ENCODE measurements around the gene VGF.
A peak's percentile ranks its signal among the peaks of the same experiment; 100 is the strongest.

The VGF gene

DNA sequence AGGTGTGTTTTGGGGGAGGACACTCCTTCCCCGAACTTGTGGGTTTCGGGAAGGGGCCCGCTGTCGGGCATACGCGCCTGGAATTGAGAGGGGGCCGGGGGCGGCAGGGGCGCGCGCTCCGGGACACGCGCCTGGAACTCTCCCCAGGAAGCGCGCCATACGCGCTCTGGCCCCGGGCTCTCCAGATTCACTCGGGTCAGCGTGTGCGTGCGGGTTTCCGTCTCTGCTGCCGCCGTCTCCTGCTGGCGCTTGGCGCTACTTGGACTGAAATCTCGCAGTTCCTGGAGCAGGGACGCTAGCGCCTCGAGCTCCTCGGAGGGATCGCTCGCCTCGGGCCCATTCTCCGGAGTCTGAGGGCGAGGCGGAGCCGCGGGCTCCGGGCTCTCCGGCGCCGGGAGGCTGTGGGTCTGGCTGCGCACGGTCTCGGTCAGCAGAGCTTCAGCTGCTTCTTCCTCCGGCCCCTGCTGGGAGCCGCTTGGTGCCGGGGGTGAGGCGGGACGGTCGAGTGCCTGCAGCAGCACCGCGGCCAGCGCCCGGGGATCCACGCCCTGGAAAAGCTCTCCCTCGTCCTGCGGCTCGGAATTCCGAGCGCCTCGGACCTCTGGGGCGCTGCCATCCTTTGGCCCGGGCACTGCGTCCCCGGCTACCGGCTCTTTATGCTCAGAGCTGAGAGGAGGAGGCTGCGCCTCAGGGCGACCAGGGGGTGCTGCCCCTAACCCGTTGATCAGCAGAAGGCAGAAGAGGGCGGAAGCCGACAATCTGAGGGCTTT, 1.1 kb downstream of the VGF start:
- DNase-seq: peak; percentile 9

DNA sequence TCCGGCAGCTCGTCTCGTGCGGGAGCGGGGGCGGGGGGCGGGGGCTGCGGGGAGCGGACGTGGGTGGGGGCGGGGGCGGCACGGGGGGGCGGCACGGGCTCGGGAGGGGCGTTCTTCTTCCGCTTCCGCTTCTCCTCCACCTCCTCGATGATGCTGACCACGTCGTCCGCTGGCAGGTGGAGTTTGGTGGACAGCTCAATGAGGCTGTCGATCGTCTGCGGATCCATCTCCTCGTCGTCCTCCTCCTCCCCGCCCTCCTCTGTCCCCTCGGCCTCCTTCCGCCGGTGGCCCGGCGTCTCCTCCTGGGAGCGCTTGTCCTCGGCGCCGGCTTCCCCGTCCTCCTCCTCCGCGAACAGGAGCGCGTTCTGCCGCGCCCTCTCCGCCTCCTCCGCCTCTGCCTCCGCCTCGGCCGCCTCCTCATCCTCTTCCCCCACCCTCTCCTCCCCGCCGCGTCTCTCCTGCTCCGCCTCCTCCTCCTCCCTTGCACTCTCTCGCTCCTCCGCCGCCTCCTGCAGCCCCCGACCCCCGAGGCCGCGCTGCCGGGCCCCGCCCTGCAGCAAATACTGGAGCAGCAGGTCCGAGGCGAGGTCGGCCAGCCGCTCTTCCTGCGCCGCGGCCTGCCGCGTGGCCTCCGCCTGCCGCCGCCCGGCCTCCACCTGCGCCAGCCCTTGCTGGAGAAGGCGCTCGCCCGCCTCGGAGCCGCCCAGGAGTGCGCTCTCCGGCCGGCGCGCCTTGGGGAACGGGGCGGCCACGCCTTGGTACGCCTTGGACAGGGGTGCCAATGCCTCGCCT, 1.9 kb downstream of the VGF start:
- peak; percentile 66 for DNase-seq

DNA sequence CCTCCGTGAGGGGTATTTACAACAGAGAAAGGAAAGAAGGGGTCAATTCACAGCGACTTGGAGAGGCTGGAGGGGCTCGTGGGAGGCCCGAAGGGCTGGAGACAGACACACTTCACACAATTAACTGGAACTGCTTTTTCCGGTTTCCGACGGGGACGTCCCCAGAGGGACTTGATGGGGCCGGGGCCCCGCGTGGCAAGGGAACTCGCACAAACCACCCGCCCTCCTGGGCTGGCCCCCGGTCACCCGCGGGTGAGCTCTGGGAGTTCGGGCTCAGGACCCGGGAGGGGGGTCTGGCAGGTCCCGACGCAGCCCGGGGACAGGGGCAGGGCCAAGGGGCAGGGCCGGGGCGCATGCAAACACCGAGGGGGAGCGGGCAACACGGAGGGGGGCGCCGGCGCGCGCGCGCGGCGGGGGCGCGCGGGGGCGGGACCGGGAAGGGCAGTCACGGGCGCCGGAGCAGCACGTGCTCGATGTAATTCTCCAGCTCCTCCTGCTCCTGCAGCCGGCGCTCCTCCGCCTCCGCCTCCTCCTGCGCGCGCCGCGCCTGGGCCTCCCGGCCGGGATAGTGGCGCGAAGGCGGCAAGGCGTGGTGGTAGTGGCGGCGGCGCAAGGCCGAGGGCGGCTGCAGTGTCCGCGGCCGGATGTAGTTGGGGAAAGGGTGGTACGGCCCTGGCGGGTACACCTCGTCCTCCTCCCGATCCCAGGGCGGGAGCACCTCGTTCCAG, 2.7 kb downstream of the VGF start:
- peak; percentile 63 for DNase-seq

DNA sequence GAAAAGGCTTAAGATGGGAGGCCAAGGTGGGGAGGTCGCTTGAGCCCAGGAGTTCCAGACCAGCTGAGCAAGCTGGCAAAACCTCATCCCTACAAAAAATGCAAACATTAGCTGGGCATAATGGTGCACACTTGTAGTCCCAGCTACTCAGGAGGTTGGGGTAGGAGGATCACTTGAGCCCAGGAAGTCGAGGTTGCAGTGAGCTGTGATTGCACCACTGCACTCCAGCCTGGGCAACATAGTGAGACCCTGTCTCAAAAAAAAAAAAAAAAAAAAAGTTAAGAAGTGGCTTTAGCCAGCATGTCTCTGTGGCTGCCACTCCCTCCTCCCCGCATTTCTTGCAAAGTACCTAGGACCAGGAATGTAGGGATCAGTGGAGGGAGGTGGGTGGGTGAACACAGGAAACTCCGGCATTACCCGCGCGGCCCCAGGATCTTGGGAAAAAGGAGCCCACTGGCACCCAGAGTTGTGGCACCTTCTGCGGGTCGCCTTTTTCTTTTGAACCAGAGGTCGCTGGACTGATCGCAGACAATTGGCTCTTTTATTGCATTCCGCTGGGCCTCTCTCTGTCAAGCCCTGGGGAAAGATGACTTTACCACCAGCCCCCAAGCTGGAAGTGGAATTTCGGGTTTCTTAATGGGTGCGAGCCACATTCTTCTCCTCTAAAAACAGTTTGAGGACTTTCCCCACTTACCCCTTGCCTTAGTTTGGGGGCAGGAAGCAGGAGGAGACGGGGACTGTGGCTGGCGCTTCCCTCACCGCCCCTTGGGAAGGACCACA, 3.5 kb downstream of the VGF start:
- no peak for DNase-seq

DNA sequence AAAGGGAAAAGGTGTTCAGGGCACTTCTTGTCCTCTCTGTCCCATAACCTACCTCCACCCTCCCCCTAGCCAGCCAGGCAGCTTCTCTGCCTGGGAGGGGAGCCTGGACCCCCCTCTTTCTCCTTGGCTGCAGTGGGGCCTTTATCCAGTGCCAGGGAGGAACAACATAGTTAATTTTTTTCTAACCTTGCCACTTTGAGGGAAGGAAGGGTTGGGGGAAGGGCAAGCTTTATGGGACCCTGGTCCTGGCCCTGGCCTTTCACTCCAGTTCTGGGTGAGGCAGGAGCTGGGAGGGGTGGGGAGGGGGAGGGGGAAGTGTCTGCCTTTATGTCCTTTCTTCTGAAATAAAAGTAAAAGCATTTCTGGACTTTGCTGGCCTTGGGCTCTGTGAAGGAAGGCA, 4.5 kb downstream of the VGF start:
- no peak for DNase-seq

DNA sequence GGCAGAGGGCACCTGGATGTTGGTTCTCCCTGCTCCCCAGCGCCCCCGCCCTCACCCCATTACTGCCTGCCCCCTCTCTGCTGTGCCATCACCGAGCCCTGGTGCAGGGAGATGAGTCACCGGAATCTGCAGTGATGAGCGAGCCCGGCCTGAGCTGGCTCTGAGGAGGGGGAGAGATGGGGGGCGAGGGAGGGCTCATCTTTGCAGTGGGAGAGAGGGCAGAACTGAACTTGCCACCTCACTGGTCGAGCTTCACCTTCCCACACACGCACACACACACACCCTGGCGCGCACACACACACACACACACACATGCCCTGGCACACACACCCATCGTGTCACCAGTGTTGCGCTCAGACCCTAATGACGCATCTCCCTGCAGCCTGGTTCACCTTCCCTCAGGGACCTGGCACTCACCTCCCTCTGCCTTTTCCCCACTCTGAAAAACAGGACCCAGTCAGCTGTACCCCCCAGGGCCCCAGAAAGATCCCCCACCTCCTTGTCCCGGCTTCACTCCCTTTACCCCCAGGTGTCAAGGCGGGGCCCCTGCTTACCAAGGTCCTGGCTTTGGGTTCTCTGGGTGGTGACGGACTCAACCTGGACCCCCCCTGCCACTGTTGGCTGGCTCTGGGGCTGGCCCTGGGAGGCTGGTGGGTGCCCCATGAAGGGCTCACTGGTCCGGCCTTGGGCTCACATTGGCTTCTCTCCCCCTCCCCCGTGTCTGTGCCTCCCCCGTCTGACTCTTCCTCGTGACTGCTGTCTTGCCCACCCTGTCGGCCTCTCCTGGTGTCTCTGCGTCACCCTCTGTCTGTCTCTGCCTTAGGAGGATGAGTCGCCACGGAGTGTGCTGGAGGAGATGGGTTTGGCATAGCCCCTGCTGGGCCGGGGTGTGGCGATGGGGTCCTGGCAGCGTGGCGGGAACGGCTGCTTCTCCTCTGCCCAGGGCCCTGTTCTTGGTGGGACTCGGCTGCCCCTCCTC, 5.4 kb downstream of the VGF start:
- DNase-seq: no peak

DNA sequence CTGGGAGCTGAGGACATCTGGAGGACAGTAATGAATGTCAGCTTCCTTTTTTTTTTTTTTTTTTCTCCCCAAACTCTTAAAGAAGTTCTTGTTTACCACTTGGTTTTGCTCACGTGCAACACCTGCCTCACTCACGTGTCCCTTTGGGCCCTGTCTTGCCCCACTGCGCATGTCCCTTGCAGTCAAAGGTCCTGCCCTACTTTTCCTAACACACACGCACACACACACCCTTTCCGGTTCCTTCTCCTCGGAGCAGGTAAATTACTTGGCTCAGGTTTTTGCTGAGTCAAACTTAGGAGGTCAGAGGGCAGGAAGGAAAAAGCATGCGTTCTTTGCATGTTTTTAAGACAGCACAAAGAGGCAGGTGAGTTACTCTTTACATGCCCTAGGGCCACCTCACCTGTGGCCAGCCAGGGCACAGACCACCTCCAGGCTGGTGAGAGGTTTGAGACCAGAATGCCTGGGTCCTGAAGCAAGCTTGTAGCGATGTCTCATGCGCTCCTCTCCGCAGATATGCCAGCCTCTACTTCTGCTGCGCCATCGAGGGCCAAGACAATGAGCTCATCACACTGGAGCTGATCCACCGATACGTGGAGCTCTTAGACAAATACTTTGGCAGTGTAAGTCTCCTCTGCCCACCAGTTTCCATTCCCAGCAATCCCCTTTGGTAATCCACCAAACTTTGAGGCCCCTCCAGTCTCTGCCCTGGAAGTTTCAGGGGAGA, 8.3 kb downstream of the VGF start:
- DNase-seq: no peak

DNA sequence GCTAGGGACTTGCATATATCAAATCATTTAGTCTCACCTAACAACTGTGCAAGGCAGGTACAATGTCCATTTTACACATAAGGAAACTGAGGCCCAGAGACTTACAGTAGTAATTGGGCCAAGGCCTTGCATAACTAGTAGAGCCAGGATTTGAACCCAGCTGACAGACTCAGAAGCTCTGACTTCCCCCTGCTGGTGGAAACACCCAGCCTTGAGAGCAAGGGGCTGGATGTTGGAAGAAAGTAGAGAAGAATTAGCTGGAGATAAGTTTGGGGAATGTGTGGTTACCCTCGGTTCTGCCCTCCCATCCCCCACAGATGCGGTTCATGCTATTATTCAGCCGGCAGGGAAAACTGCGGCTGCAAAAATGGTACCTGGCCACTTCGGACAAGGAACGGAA, 9.1 kb downstream of the VGF start:
- no peak for DNase-seq

DNA sequence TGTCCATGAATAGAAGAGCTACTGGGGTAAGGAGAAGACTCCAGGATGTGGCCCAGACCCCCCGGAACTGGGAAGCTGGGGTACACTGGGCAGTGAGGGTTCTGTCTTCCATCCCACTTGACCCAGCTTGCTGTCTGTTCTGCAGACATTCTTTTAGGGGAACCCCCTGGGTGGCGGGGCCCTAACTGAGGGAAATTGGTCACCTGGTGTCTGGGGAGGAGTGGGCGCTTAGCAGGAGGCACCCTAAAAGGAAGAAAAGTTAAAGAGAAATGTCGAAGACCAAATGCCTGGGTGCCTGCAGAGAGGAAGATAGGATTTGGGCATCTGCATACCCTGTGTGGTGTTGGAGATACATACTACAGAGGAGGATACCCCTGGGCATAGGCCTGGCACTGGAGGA, 10.1 kb downstream of the VGF start:
- no peak for DNase-seq

DNA sequence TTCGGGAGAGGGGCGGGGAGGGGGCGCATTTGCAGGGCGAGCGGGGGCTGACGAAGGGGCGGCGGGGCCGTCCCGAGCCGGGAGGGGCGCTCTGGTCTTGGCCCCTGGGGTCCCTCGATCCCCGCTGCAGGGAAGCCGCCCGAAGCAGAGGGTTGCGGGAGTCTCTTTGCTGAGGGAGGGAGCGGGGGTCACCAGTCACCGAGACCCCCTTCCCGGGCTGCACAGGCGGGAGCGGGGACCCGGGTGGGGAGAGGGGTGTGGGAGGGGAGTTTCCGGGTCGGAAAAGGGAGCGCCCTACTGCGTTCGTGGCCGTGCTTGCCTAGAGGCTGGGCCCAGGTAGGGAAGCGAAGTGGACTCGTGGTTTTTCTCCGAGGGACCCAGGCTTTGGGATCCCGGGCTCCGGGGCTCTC, 10.7 kb downstream of the VGF start:
- DNase-seq: no peak

DNA sequence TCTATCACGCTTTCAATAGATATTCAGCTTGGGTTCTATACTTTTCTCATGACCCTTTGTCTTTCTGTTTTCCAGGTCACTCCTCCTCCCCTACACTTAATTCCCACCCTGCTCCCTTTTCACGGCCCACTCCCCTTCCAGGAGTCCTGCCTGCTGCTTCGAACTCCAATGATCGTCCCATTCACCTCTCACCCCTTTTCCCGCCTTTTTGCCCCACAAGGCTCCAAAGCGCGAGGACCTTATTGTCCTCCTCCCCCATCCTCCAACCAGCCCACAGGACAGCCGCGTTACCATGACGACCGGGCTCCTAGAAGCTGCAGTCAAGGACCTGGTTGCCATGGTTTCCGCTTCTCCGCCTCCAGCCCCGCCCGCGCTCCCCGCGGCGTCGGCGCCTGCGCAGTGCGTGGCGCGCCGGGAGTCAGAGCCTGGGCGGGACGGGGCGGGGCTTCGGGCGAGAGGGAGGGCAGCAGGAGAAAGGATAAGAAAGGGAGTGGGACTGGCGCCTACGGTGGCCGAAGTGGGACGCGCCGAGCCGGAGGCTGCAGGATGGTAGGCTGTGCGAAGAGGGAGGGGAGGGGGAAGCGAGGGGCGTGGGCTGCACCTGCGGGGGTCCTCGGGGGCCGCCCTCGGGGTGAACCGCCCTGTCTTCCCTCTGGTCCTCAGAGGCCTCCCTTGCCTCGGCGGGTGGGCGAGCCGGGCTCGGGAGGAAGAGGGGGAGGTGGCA, 11.2 kb downstream of the VGF start, which contains the start of gene AP1S1:
Gene AP1S1 (plus strand): TSS at position 508 of the 724 bp plus-strand sequence. CDS start 39 bp downstream, at position 547.
- DNase-seq: peak; percentile 54

DNA sequence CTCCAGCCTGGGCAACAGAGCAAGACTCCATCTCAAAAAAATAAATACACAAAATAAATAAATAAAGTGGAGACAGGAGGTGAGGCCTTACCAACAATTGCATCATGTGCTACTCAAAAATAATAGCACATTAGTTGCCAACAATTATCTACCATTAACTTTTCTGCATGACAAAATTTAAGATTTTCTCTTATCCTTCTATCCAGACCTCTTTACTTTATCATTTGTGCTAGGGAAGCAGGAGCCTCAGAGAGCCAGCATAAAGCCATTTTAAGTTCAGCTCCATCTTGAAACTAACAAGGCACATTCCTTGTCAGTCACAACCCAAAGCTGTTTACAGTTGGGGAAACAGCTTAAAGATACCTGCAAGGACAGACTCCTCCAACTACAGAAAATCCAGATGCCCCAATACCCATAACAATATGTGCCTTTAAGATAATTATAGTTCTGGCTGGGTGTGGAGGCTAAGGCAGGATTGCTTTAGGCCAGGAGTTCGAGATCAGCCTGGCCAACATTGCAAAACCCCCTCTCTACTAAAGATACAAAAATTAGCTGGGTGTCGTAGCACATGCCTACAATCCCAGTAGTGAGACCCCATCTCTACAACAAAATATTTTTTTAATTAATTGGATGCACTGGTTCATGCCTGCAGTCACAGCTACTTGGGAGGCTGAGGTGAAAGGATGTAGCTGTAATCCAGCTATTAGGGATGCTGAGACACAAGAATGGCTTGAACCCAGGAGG, 13.3 kb downstream of the VGF start:
- DNase-seq: no peak

DNA sequence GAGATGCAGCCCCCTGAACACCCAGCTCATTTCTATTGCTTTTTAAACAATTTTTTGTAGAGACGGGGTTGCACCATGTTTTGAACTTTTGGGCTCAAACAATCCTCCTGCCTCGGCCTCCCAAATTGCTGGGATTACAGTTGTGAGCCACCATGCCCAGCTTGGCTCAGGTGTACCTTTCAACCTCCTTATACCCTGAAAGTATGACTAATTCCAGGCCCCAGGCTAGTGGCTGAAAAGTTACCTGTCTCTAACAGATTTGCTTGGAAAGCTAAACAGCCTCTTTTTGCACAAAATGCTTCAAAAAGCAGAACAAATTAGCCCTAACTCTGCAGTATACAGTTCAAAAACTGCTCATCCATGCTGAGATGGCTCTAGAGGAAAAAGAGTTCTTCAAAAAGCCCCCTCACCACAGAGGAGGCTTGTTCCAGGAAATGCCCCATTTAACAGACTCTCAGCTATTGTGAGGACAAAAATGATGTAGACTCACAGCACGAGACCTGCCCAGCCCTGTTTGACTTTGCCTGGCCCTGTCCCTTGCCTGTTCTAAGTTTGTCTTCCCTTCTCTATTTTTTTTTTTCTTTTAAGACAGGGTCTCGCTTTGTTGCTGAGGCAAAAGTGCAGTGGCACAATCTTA, 24.5 kb downstream of the VGF start:
- no peak for DNase-seq

DNA sequence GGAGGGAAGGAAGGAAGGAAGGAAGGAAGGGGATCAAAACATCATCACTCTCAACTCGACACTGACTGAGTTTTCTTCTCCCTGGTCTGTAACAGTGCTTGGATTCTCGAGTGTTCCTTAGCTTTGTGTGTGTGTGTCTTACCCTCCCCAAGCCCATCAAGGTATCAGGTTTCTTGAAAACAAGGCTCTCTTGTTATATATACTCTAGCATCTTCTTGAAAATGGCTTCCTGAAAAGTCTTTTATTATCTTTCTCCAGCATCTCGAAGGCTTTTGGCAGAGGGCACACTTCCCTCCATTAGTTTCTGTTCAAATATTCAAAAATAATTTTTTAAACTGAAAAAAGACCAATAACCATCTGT, 25.1 kb downstream of the VGF start:
- DNase-seq: no peak

DNA sequence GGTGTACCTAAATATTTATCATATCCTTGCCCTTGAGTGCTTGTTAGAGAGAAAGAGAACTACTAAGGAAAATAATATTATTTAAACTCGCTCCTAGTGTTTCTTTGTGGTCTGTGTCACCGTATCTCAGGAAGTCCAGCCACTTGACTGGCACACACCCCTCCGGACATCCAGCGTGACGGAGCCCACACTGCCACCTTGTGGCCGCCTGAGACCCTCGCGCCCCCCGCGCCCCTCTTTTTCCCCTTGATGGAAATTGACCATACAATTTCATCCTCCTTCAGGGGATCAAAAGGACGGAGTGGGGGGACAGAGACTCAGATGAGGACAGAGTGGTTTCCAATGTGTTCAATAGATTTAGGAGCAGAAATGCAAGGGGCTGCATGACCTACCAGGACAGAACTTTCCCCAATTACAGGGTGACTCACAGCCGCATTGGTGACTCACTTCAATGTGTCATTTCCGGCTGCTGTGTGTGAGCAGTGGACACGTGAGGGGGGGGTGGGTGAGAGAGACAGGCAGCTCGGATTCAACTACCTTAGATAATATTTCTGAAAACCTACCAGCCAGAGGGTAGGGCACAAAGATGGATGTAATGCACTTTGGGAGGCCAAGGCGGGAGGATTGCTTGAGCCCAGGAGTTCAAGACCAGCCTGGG, 27.0 kb downstream of the VGF start:
- no peak for DNase-seq

DNA sequence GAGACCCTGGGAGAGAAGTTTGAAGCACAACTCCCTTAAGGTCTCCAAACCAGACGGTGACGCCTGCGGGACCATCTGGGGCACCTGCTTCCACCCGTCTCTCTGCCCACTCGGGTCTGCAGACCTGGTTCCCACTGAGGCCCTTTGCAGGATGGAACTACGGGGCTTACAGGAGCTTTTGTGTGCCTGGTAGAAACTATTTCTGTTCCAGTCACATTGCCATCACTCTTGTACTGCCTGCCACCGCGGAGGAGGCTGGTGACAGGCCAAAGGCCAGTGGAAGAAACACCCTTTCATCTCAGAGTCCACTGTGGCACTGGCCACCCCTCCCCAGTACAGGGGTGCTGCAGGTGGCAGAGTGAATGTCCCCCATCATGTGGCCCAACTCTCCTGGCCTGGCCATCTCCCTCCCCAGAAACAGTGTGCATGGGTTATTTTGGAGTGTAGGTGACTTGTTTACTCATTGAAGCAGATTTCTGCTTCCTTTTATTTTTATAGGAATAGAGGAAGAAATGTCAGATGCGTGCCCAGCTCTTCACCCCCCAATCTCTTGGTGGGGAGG, 27.6 kb downstream of the VGF start:
- DNase-seq: no peak

DNA sequence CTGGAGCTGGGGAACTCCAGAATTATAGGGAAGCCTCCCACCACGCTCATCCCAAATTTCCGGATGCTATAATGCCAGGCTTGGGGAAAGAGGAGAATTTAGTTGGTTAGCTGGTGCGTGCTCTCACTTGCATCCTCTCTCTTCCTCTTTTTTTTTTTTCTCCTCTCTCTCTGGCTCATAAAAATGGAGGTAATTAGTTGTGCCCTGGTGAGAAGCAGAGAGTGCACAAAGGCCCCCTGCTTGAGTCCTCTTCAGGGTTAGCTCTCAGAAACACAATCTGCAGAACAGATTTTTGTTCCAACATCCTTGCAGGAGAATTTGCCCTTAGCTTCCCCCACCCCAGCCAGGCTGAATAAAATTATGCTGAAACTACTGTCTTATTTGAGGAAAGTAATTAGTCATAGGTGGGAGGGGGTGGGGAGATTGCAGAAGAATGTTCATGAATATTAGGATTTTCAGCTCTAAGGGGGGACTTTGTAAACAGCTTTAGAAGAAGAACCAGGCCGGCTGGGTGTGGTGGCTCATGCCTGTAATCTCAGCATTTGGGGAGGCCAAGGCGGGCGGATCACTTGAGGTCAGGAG, 30.9 kb downstream of the VGF start:
- DNase-seq: no peak
